SK-N-SH (cell line): ENCODE measurements around the gene RIMOC1.

Experiments
- CTCF ChIP-seq: fragments of 200-600 bp; sonication (generic); IDR thresholded peaks from 2 replicates; pipeline ENCODE4 v1.6.1; 2017; ENCODE audit warnings: antibody characterized with exemption, mild to moderate bottlenecking, moderate library complexity
- EP300 ChIP-seq, 2 experiments: IDR thresholded peaks; 2 replicates each; pipeline versions ENCODE4 v1.4.0 to v1.6.1; 2012; ENCODE audit warnings: borderline replicate concordance in 1 of 2, low read depth in 1 of 2, low read length in 1 of 2
- TAF1 ChIP-seq: IDR thresholded peaks from 2 replicates; pipeline ENCODE4 v1.6.1; 2012; ENCODE audit warnings: low read depth, mild to moderate bottlenecking, low read length, moderate library complexity, borderline replicate concordance
- YY1 ChIP-seq: IDR thresholded peaks from 2 replicates; pipeline ENCODE4 v1.4.0; 2012; ENCODE audit warnings: low read depth, mild to moderate bottlenecking

- TF ChIP-seq TAF1, result no peak
- TF ChIP-seq CTCF, result no peak
- no peak for TF ChIP-seq EP300 (IDR thresholded peaks at IDR 0.05; ENCODE audit: borderline replicate concordance in 1 of 2, low read depth in 1 of 2, low read length in 1 of 2)
- no peak for TF ChIP-seq YY1
Observed at GRCh38 chr5:41858890-41859289, 45.3 kb upstream of the RIMOC1 start.
